OCI-LY7 (cell line): Measurements from ENCODE around the gene SCLY. TPM values are rescaled to one million over a fixed set of nuclear protein-coding genes. Genes with fewer than 3 reads are reported as not detected.

Source experiments
- BruUV-seq: library from RNA; stranded (reverse); fragments of 400-500 nt; replicated peaks from 2 replicates; lab custom pipeline; 2021; lab: Mats Ljungman, UMichigan
- CTCF ChIA-PET: fragments of 300-600 bp; sonication (Branson Sonifier 250); formaldehyde crosslinking; loops from one replicate; lab custom pipeline; 2022; ENCODE audit warnings: antibody characterized with exemption; ENCODE audit not compliant: unreplicated experiment; lab: Charles Lee
- POLR2A ChIA-PET: fragments of 300-600 bp; sonication (Branson Sonifier 250); formaldehyde crosslinking; loops from one replicate; lab custom pipeline; 2022; ENCODE audit warnings: antibody characterized with exemption; lab: Charles Lee
- DNase-seq: peaks from one replicate; pipeline ENCODE4 v3.0.0-alpha.2; 2015; ENCODE audit warnings: low spot score
- H2AFZ ChIP-seq: fragments of 200-600 bp; sonication (generic), shearing (Covaris generic); 2 replicates; pipeline ENCODE4 v1.6.1; 2014; ENCODE audit warnings: mild to moderate bottlenecking, antibody characterized with exemption, low read length, moderate library complexity
- H3K27ac ChIP-seq: fragments of 200-600 bp; sonication (generic); 2 replicates; pipeline ENCODE4 v1.5.1; 2014; ENCODE audit warnings: mixed run types, low read depth, mild to moderate bottlenecking, moderate library complexity, low read length, inconsistent platforms; ENCODE audit not compliant: poor library complexity, severe bottlenecking
- H3K36me3 ChIP-seq: fragments of 200-600 bp; sonication (generic); 2 replicates; pipeline ENCODE4 v1.6.1; 2014; ENCODE audit warnings: mild to moderate bottlenecking, antibody characterized with exemption, low read length, moderate library complexity, mixed read lengths; ENCODE audit not compliant: insufficient read depth
- H3K4me1 ChIP-seq: fragments of 200-600 bp; sonication (generic); 2 replicates; pipeline ENCODE4 v1.5.1; 2014; ENCODE audit warnings: mild to moderate bottlenecking, low read length; ENCODE audit not compliant: insufficient read depth, poor library complexity, severe bottlenecking
- H3K4me2 ChIP-seq: fragments of 200-600 bp; sonication (generic); 2 replicates; pipeline ENCODE4 v1.6.1; 2014; ENCODE audit warnings: mild to moderate bottlenecking, low read length
- H3K4me3 ChIP-seq: fragments of 200-600 bp; sonication (generic); 2 replicates; pipeline ENCODE4 v1.5.1; 2014; ENCODE audit warnings: mild to moderate bottlenecking, low read depth, low read length; ENCODE audit not compliant: poor library complexity, severe bottlenecking
- H3K79me2 ChIP-seq: fragments of 200-600 bp; sonication (generic); 2 replicates; pipeline ENCODE4 v1.6.1; 2016; ENCODE audit warnings: low read depth, mild to moderate bottlenecking, low read length, moderate library complexity, mixed read lengths; ENCODE audit not compliant: insufficient read depth
- H3K9me2 ChIP-seq: fragments of 200-600 bp; sonication (generic); 2 replicates; pipeline ENCODE4 v1.6.1; 2016; ENCODE audit warnings: mild to moderate bottlenecking, low read length, mixed read lengths; ENCODE audit not compliant: insufficient read depth
- H3K9me3 ChIP-seq: fragments of 200-600 bp; sonication (generic); 2 replicates; pipeline ENCODE4 v1.6.1; 2014; ENCODE audit warnings: mild to moderate bottlenecking, mixed run types, low read length, mixed read lengths
- H4K20me1 ChIP-seq: fragments of 200-600 bp; sonication (generic); 2 replicates; pipeline ENCODE4 v1.6.1; 2014; ENCODE audit warnings: mild to moderate bottlenecking, antibody characterized with exemption, low read length, moderate library complexity, mixed read lengths; ENCODE audit not compliant: insufficient read depth
- CTCF ChIP-seq: fragments of 200-600 bp; sonication (generic); conservative IDR thresholded peaks from 2 replicates; pipeline ENCODE4 v1.5.1; 2014; ENCODE audit warnings: mild to moderate bottlenecking, antibody characterized with exemption, low read length, moderate library complexity, mixed read lengths
- EZH2phosphoT487 ChIP-seq: fragments of 200-600 bp; sonication (generic); IDR thresholded peaks from 2 replicates; pipeline ENCODE4 v1.6.1; 2018; ENCODE audit warnings: low read depth, borderline replicate concordance, mild to moderate bottlenecking, mixed run types, antibody characterized with exemption, low read length, moderate library complexity, mixed read lengths
- intact Hi-C: fragments of 100-400 bp; cut with micrococcal nuclease; formaldehyde crosslinking; loops from one replicate; pipeline ENCODE4 v1.10.0; 2022; ENCODE audit not compliant: unreplicated experiment
- total RNA-seq, 2 experiments: library from RNA; depleted of rRNA in 1 of 2; stranded (reverse); fragments of >200 nt in 1 of 2; shearing (Covaris generic) in 1 of 2; gene quantifications; 2 replicates each; pipeline ENCODE4 v1.2.3, GENCODE V29; 2014 to 2022

Gene SCLY
- total RNA-seq, 2 experiments from 2014 or later: 29.9 to 41.7 TPM

DNA sequence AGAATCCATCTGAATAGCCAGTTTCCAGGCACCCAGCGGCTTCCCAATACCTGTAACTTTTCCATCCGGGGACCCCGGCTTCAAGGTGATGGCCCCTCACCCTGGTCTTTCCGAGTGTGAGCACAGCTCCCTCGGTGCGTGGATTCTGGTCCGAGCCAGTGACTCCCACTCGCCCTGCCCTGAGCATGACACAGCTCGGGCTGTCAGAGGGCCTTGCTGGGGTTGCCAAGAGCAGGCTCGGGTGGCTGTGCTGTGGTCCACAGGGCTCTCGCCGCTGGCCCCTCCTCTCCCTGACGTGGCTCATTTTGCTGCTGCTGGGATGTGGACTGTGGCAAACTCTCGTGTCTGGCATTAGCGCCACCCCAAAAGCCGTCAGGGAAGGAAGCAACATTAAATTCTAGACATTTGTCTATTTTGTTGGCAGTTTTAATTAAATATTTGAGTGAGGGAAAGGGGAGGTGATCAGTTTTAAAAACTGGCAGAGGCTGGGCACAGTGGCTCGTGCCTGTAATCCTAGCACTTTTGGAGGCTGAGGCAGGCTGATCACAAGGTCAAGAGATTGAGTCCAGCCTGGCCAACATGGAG is 33.7 kb downstream of the SCLY start:
- H4K20me1 ChIP-seq: no peaks in the 10 kb centered on the region
- CTCF ChIA-PET: no interaction called here
- DNase-seq: no peak

GRCh38 chr2:238095143-238095542 is 34.3 kb downstream of the SCLY start:
- Histone ChIP-seq H3K9me3 (no peaks in the 10 kb centered on the region), H4K20me1 (no peaks in the 10 kb centered on the region), H3K9me2 (no peaks in the 10 kb centered on the region), H2AFZ (no peak overlapping the region), H3K4me2 (no peak overlapping the region), H3K27ac (no peak overlapping the region), H3K79me2 (no peaks in the 10 kb centered on the region), H3K36me3 (no peaks in the 10 kb centered on the region), H3K4me1 (peaks cover 12% of the 10 kb centered on the region), H3K4me3 (no peak overlapping the region)
- CTCF ChIA-PET: no interaction called here
- POLR2A ChIA-PET: no interaction called here
- TF ChIP-seq CTCF (no peak), EZH2phosphoT487 (no peak)
- BruUV-seq: no TSS peak
- no peak for DNase-seq
- intact Hi-C loops: no loop called here

More for the DNA sequence above, 33.7 kb downstream of the SCLY start:
- peaks cover 11% of the 10 kb centered on the region for H3K4me1 ChIP-seq
- POLR2A ChIA-PET: no interaction called here
- no peak overlapping the region for H3K4me3 ChIP-seq
- no peak overlapping the region for H2AFZ ChIP-seq
- no TSS peak for BruUV-seq
- intact Hi-C loops: no loop called here
- no peaks in the 10 kb centered on the region for H3K36me3 ChIP-seq
- no peak overlapping the region for H3K4me2 ChIP-seq
- no peak overlapping the region for H3K27ac ChIP-seq
- no peaks in the 10 kb centered on the region for H3K9me3 ChIP-seq
- no peaks in the 10 kb centered on the region for H3K9me2 ChIP-seq
- no peak for TF ChIP-seq CTCF
- TF ChIP-seq EZH2phosphoT487: no peak
- H3K79me2 ChIP-seq: no peaks in the 10 kb centered on the region

- Histone ChIP-seq H3K9me3 (no peaks in the 10 kb centered on the region), H3K79me2 (no peaks in the 10 kb centered on the region), H4K20me1 (no peaks in the 10 kb centered on the region), H3K4me3 (no peak overlapping the region), H3K9me2 (no peaks in the 10 kb centered on the region), H2AFZ (no peak overlapping the region), H3K27ac (no peak overlapping the region), H3K36me3 (no peaks in the 10 kb centered on the region), H3K4me1 (peaks cover 12% of the 10 kb centered on the region), H3K4me2 (no peak overlapping the region)
- intact Hi-C loops: no loop called here
- no peak for DNase-seq
- CTCF ChIA-PET: interaction anchor here (0.6 kb wide), 1 partner anchor 1092 kb away, joined by 3 read pairs; no protein-coding TSS in a partner anchor
- BruUV-seq: no TSS peak
- no peak for TF ChIP-seq CTCF
- no peak for TF ChIP-seq EZH2phosphoT487
- POLR2A ChIA-PET: no interaction called here
Observed at GRCh38 chr2:238096311-238097011, 35.7 kb downstream of the SCLY start.
